Ovary (tissue), 3 donors: Measurements from ENCODE around the gene OXA1L.

ENCODE experiments used
- CTCF ChIP-seq, 3 donors: fragments of 450-650 bp in 2 of 3; fragments of 200-600 bp in 1 of 3; IDR thresholded peaks; one replicate each; pipeline versions ENCODE4 v1.5.1 to v1.8.0; 2016 to 2022; ENCODE audit warnings: antibody characterized with exemption in 3 of 3, mild to moderate bottlenecking in 1 of 3
- EP300 ChIP-seq: sonication (generic); formaldehyde crosslinking; IDR thresholded peaks from one replicate; pipeline ENCODE4 v1.6.1; 2017; ENCODE audit warnings: antibody characterized with exemption
- POLR2A ChIP-seq: fragments of 450-650 bp; IDR thresholded peaks from one replicate; pipeline ENCODE4 v1.6.1; 2017; ENCODE audit warnings: antibody characterized with exemption, mild to moderate bottlenecking, moderate library complexity
- donor health status: DM: no; HTN: no; CAD: no.

- TF ChIP-seq CTCF (IDR thresholded peaks at IDR 0.05) (no peak), POLR2A (no peak), EP300 (no peak)
These were observed 4.8 kb upstream of the OXA1L start for GRCh38 chr14:22761734-22762133.
